ENCODE data around the gene TGM6.
"Not testable (repeated sequence)": the region's sequence is repeated elsewhere in the genome, so short reads cannot be mapped to it uniquely, and the experiment has no call there.

The TGM6 gene

GRCh38 chr20:2400290-2400689, 19.6 kb downstream of the TGM6 start:
- Histone ChIP-seq H3K36me3 (ENCODE audit: insufficient read depth, low read depth, low read length) (no peaks in the 10 kb centered on the region), H3K4me3 (ENCODE audit: low read length) (no peak overlapping the region), H3K4me1 (ENCODE audit: insufficient read depth, low read length) (no peaks in the 10 kb centered on the region), H3K9me3 (ENCODE audit: insufficient read depth, low read depth, low read length) (peaks cover 6% of the 10 kb centered on the region; the same call in 1 of the 2 replicates), H3K27ac (ENCODE audit: low read length) (no peak overlapping the region), H3K27me3 (ENCODE audit: insufficient read depth, low read length) (no peaks in the 10 kb centered on the region), H3K9ac (ENCODE audit: low read depth, low read length) (no peak overlapping the region)

- Histone ChIP-seq H3K9ac (ENCODE audit: low read depth, low read length) (no peak overlapping the region), H3K4me3 (ENCODE audit: low read length) (no peak overlapping the region), H3K27me3 (ENCODE audit: insufficient read depth, low read length) (no peaks in the 10 kb centered on the region), H3K4me1 (ENCODE audit: insufficient read depth, low read length) (no peaks in the 10 kb centered on the region), H3K36me3 (ENCODE audit: insufficient read depth, low read depth, low read length) (no peaks in the 10 kb centered on the region), H3K27ac (ENCODE audit: low read length) (no peak overlapping the region), H3K9me3 (ENCODE audit: insufficient read depth, low read depth, low read length) (peaks cover 7% of the 10 kb centered on the region; the same call in 1 of the 2 replicates)
Measured at GRCh38 chr20:2401527-2401926, 20.8 kb downstream of the TGM6 start.

GRCh38 chr20:2402271-2402980, 21.7 kb downstream of the TGM6 start:
- Histone ChIP-seq H3K4me3 (ENCODE audit: low read length) (no peak overlapping the region), H3K9me3 (ENCODE audit: insufficient read depth, low read depth, low read length) (peaks cover 7% of the 10 kb centered on the region; the same call in 1 of the 2 replicates), H3K4me1 (ENCODE audit: insufficient read depth, low read length) (no peaks in the 10 kb centered on the region), H3K27ac (ENCODE audit: low read length) (no peak overlapping the region), H3K27me3 (ENCODE audit: insufficient read depth, low read length) (no peaks in the 10 kb centered on the region), H3K36me3 (ENCODE audit: insufficient read depth, low read depth, low read length) (no peaks in the 10 kb centered on the region), H3K9ac (ENCODE audit: low read depth, low read length) (no peak overlapping the region)

- Histone ChIP-seq H3K9ac (ENCODE audit: low read depth, low read length) (no peak overlapping the region), H3K4me1 (ENCODE audit: insufficient read depth, low read length) (no peaks in the 10 kb centered on the region), H3K4me3 (ENCODE audit: low read length) (no peak overlapping the region), H3K9me3 (ENCODE audit: insufficient read depth, low read depth, low read length) (peaks cover 7% of the 10 kb centered on the region; the same call in 1 of the 2 replicates), H3K27me3 (ENCODE audit: insufficient read depth, low read length) (no peaks in the 10 kb centered on the region), H3K36me3 (ENCODE audit: insufficient read depth, low read depth, low read length) (no peaks in the 10 kb centered on the region), H3K27ac (ENCODE audit: low read length) (no peak overlapping the region)
Measured at GRCh38 chr20:2403291-2404052, 22.8 kb downstream of the TGM6 start.

GRCh38 chr20:2405693-2406065, 25.0 kb downstream of the TGM6 start:
- no peaks in the 10 kb centered on the region for H3K27me3 ChIP-seq (ENCODE audit: insufficient read depth, low read length)

GRCh38 chr20:2407355-2407754, 26.7 kb downstream of the TGM6 start:
- H3K27ac ChIP-seq (ENCODE audit: low read length); H3K9ac ChIP-seq (ENCODE audit: low read depth, low read length); H3K27me3 ChIP-seq (ENCODE audit: insufficient read depth, low read length); H3K36me3 ChIP-seq (ENCODE audit: insufficient read depth, low read depth, low read length); H3K4me1 ChIP-seq (ENCODE audit: insufficient read depth, low read length); H3K9me3 ChIP-seq (ENCODE audit: insufficient read depth, low read depth, low read length); H3K4me3 ChIP-seq (ENCODE audit: low read length): not testable (repeated sequence)

More at GRCh38 chr20:2405693-2406065, 25.0 kb downstream of the TGM6 start:
- peaks cover 7% of the 10 kb centered on the region; the same call in 1 of the 2 replicates for H3K9me3 ChIP-seq (ENCODE audit: insufficient read depth, low read depth, low read length)
- H3K27ac ChIP-seq (ENCODE audit: low read length): no peak overlapping the region
- no peaks in the 10 kb centered on the region for H3K36me3 ChIP-seq (ENCODE audit: insufficient read depth, low read depth, low read length)
- H3K4me3 ChIP-seq (ENCODE audit: low read length): no peak overlapping the region
- no peak overlapping the region for H3K9ac ChIP-seq (ENCODE audit: low read depth, low read length)
- no peaks in the 10 kb centered on the region for H3K4me1 ChIP-seq (ENCODE audit: insufficient read depth, low read length)

GRCh38 chr20:2408111-2408510, 27.4 kb downstream of the TGM6 start:
- no peaks in the 10 kb centered on the region for H3K27me3 ChIP-seq (ENCODE audit: insufficient read depth, low read length)
- peaks cover 7% of the 10 kb centered on the region; the same call in 1 of the 2 replicates for H3K9me3 ChIP-seq (ENCODE audit: insufficient read depth, low read depth, low read length)
- no peaks in the 10 kb centered on the region for H3K36me3 ChIP-seq (ENCODE audit: insufficient read depth, low read depth, low read length)
- H3K9ac ChIP-seq (ENCODE audit: low read depth, low read length): no peak overlapping the region
- H3K4me1 ChIP-seq (ENCODE audit: insufficient read depth, low read length): no peaks in the 10 kb centered on the region
- H3K4me3 ChIP-seq (ENCODE audit: low read length): no peak overlapping the region
- H3K27ac ChIP-seq (ENCODE audit: low read length): no peak overlapping the region

- no peaks in the 10 kb centered on the region for H3K36me3 ChIP-seq (ENCODE audit: insufficient read depth, low read depth, low read length)
- H3K9ac ChIP-seq (ENCODE audit: low read depth, low read length): no peak overlapping the region
- no peak overlapping the region for H3K27ac ChIP-seq (ENCODE audit: low read length)
- H3K27me3 ChIP-seq (ENCODE audit: insufficient read depth, low read length): no peaks in the 10 kb centered on the region
- no peak overlapping the region for H3K4me3 ChIP-seq (ENCODE audit: low read length)
- no peaks in the 10 kb centered on the region for H3K4me1 ChIP-seq (ENCODE audit: insufficient read depth, low read length)
- no peaks in the 10 kb centered on the region for H3K9me3 ChIP-seq (ENCODE audit: insufficient read depth, low read depth, low read length)
Measured at GRCh38 chr20:2416541-2417212, 36.0 kb downstream of the TGM6 start.

GRCh38 chr20:2417213-2417541, 36.5 kb downstream of the TGM6 start:
- H3K27me3 ChIP-seq (ENCODE audit: insufficient read depth, low read length): no peaks in the 10 kb centered on the region
- H3K4me1 ChIP-seq (ENCODE audit: insufficient read depth, low read length): no peaks in the 10 kb centered on the region
- H3K36me3 ChIP-seq (ENCODE audit: insufficient read depth, low read depth, low read length): no peaks in the 10 kb centered on the region
- no peak overlapping the region for H3K27ac ChIP-seq (ENCODE audit: low read length)
- H3K9me3 ChIP-seq (ENCODE audit: insufficient read depth, low read depth, low read length): no peaks in the 10 kb centered on the region
- H3K4me3 ChIP-seq (ENCODE audit: low read length): no peak overlapping the region
- no peak overlapping the region for H3K9ac ChIP-seq (ENCODE audit: low read depth, low read length)

- H3K4me1 ChIP-seq (ENCODE audit: insufficient read depth, low read length): no peaks in the 10 kb centered on the region
Measured at GRCh38 chr20:2418388-2418787, 37.7 kb downstream of the TGM6 start.

GRCh38 chr20:2420510-2420909, 39.8 kb downstream of the TGM6 start:
- no peaks in the 10 kb centered on the region for H3K4me1 ChIP-seq (ENCODE audit: insufficient read depth, low read length)
- no peak overlapping the region for H3K27ac ChIP-seq (ENCODE audit: low read length)
- no peaks in the 10 kb centered on the region for H3K9me3 ChIP-seq (ENCODE audit: insufficient read depth, low read depth, low read length)
- no peak overlapping the region for H3K4me3 ChIP-seq (ENCODE audit: low read length)
- H3K36me3 ChIP-seq (ENCODE audit: insufficient read depth, low read depth, low read length): no peaks in the 10 kb centered on the region
- no peak overlapping the region for H3K9ac ChIP-seq (ENCODE audit: low read depth, low read length)
- H3K27me3 ChIP-seq (ENCODE audit: insufficient read depth, low read length): no peaks in the 10 kb centered on the region

More at GRCh38 chr20:2418388-2418787, 37.7 kb downstream of the TGM6 start:
- no peak overlapping the region for H3K27ac ChIP-seq (ENCODE audit: low read length)
- H3K4me3 ChIP-seq (ENCODE audit: low read length): no peak overlapping the region
- H3K9me3 ChIP-seq (ENCODE audit: insufficient read depth, low read depth, low read length): no peaks in the 10 kb centered on the region
- H3K9ac ChIP-seq (ENCODE audit: low read depth, low read length): no peak overlapping the region
- H3K27me3 ChIP-seq (ENCODE audit: insufficient read depth, low read length): no peaks in the 10 kb centered on the region
- no peaks in the 10 kb centered on the region for H3K36me3 ChIP-seq (ENCODE audit: insufficient read depth, low read depth, low read length)

- H3K36me3 ChIP-seq (ENCODE audit: insufficient read depth, low read depth, low read length): no peaks in the 10 kb centered on the region
- H3K4me1 ChIP-seq (ENCODE audit: insufficient read depth, low read length): no peaks in the 10 kb centered on the region
- H3K27me3 ChIP-seq (ENCODE audit: insufficient read depth, low read length): no peaks in the 10 kb centered on the region
- no peak overlapping the region for H3K27ac ChIP-seq (ENCODE audit: low read length)
- H3K4me3 ChIP-seq (ENCODE audit: low read length): no peak overlapping the region
- no peak overlapping the region for H3K9ac ChIP-seq (ENCODE audit: low read depth, low read length)
- no peaks in the 10 kb centered on the region for H3K9me3 ChIP-seq (ENCODE audit: insufficient read depth, low read depth, low read length)
Measured at GRCh38 chr20:2421247-2421646, 40.5 kb downstream of the TGM6 start.
